Peyer's patch (tissue), 4 donors: ENCODE results near the gene SLC9A3. TPM values are rescaled to one million over a fixed set of nuclear protein-coding genes. Genes with fewer than 3 reads are reported as not detected.
A peak's percentile ranks its signal among the peaks of the same experiment; 100 is the strongest.

Source experiments
- DNase-seq, 3 donors: peaks; one replicate each; pipeline ENCODE4 v3.0.0-alpha.2; 2017 to 2019
- H3K27ac ChIP-seq, 4 donors: fragments of 200-600 bp; sonication (generic); one replicate each; pipeline ENCODE4 v1.5.1; 2016 to 2019
- H3K27me3 ChIP-seq, 2 donors: fragments of 200-600 bp; sonication (generic); one replicate each; pipeline ENCODE4 v1.5.1; 2019
- H3K36me3 ChIP-seq, 3 donors: fragments of 200-600 bp; sonication (generic); one replicate each; pipeline ENCODE4 v1.5.1; 2016 to 2019
- H3K4me1 ChIP-seq, 4 donors: fragments of 200-600 bp; sonication (generic); one replicate each; pipeline ENCODE4 v1.5.1; 2016 to 2019
- H3K4me3 ChIP-seq, 4 donors: fragments of 200-600 bp; sonication (generic); 1 replicate in 3 of 4; 2 replicates in 1 of 4; pipeline ENCODE4 v1.5.1; 2016 to 2019; ENCODE audit warnings: mild to moderate bottlenecking in 1 of 4
- H3K9me3 ChIP-seq, 4 donors: fragments of 200-600 bp; sonication (generic); one replicate each; pipeline ENCODE4 v1.5.1; 2016 to 2019; ENCODE audit warnings: mild to moderate bottlenecking in 1 of 4
- CTCF ChIP-seq, 6 experiments: fragments of 450-650 bp in 4 of 6; fragments of 200-600 bp in 2 of 6; sonication (generic) in 1 of 6; IDR thresholded peaks; one replicate each; pipeline ENCODE4 v1.5.1; 2017 to 2019; ENCODE audit warnings: antibody characterized with exemption in 6 of 6, mild to moderate bottlenecking in 3 of 6, moderate library complexity in 1 of 6
- POLR2A ChIP-seq, 2 donors: fragments of 450-650 bp; IDR thresholded peaks; one replicate each; pipeline ENCODE4 v1.5.1; 2017; ENCODE audit warnings: antibody characterized with exemption in 2 of 2, mild to moderate bottlenecking in 2 of 2, moderate library complexity in 2 of 2
- total RNA-seq, 4 donors: library from RNA; depleted of rRNA; stranded (reverse); fragments of >200 nt; gene quantifications; one replicate each; pipeline ENCODE4 v1.1.0, GENCODE V29; 2016

SLC9A3 gene
- total RNA-seq, 4 donors from 2014 or later = 16.5 to 320 (median 283) TPM

DNA sequence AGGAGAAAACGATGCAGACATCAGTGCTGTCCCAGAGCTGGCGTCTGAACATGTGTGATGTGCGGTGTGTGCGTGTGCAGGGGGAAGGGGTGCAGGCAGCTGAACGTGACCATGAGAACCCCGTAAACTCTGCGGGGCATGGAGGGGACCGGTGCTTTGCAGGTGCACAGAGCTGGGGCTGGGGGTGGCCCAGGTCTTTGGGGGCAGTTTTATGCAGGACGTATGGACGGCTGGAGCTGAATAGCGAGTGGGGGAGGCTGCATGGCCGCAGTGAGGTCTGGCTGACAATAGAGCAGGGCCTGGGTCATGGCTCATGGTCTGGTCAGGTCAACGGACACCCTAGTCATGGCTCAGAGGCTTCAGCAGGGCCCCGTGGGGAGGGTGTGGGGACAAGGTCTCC, 84.6 kb downstream of the SLC9A3 start:
- no peaks in the 10 kb centered on the region for H3K27me3 ChIP-seq
- H3K36me3 ChIP-seq = no peaks in the 10 kb centered on the region
- peaks cover 5 to 19% (median 13%) of the 10 kb centered on the region in 4 donors for H3K4me1 ChIP-seq
- H3K27ac ChIP-seq = no peak overlapping the region
- TF ChIP-seq POLR2A (IDR thresholded peaks at IDR 0.05) (no peak), CTCF (IDR thresholded peaks at IDR 0.05) (no peak)
- H3K9me3 ChIP-seq = no peaks in the 10 kb centered on the region
- H3K4me3 ChIP-seq = no peak overlapping the region
- peak in 2 of 3 donors; percentile 26 to 41 for DNase-seq

GRCh38 chr5:439181-439580, 85.1 kb downstream of the SLC9A3 start:
- peak in 1 of 3 donors; percentile 29 for DNase-seq
- Histone ChIP-seq H3K27ac (no peak overlapping the region), H3K36me3 (no peaks in the 10 kb centered on the region), H3K4me3 (no peak overlapping the region), H3K4me1 (peaks cover 5 to 18% (median 10%) of the 10 kb centered on the region in 4 donors), H3K9me3 (no peaks in the 10 kb centered on the region), H3K27me3 (no peaks in the 10 kb centered on the region)
- TF ChIP-seq CTCF (IDR thresholded peaks at IDR 0.05) = no peak
- no peak for TF ChIP-seq POLR2A (IDR thresholded peaks at IDR 0.05)

- no peak for TF ChIP-seq POLR2A (IDR thresholded peaks at IDR 0.05)
- TF ChIP-seq CTCF (IDR thresholded peaks at IDR 0.05) = no peak
- Histone ChIP-seq H3K27ac (no peak overlapping the region), H3K4me1 (peaks cover 0 to 12% (median 6%) of the 10 kb centered on the region in 4 donors), H3K4me3 (no peak overlapping the region), H3K9me3 (no peaks in the 10 kb centered on the region), H3K36me3 (no peaks in the 10 kb centered on the region), H3K27me3 (no peaks in the 10 kb centered on the region)
- peak in 1 of 3 donors; percentile 38 for DNase-seq
Observed at GRCh38 chr5:438481-438981, 85.7 kb downstream of the SLC9A3 start.

DNA sequence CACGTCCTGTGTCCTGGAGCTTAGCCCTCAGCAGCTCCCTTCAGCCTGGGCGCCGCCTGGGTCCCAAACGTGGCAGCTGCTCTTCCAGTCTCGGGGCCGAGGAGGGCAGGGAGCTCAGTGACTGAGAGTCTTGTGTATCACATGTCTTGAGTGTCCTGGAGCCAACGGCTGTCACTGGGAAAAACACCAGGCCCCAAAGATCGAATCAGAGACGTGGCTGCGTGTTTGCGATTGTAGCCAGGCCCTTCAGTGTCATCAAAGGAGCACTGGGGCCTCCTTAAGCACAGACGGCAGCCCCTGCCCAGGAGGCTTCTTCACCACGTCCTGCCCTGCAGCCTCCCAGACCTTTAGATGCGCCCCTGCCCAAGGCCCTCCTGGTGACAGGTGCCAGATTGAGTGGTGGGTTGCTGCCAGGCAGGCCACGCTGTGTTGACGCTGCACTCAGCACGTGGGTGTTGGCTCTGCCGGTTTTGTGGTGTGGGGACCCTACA, 86.9 kb downstream of the SLC9A3 start:
- DNase-seq = peak in 2 of 3 donors; percentile 33 to 45

GRCh38 chr5:436641-436975, 87.6 kb downstream of the SLC9A3 start:
- Histone ChIP-seq H3K4me1 (no peaks in the 10 kb centered on the region), H3K36me3 (no peaks in the 10 kb centered on the region), H3K4me3 (no peak overlapping the region), H3K27me3 (no peaks in the 10 kb centered on the region), H3K9me3 (no peaks in the 10 kb centered on the region), H3K27ac (no peak overlapping the region)
- TF ChIP-seq POLR2A (IDR thresholded peaks at IDR 0.05) = no peak
- TF ChIP-seq CTCF (IDR thresholded peaks at IDR 0.05) = no peak
- DNase-seq = peak in 1 of 3 donors; percentile 25

More for the DNA sequence above, 86.9 kb downstream of the SLC9A3 start:
- H3K4me1 ChIP-seq = peaks cover 0 to 5% (median 5%) of the 10 kb centered on the region in 4 donors
- no peaks in the 10 kb centered on the region for H3K27me3 ChIP-seq
- H3K9me3 ChIP-seq = no peaks in the 10 kb centered on the region
- H3K4me3 ChIP-seq = no peak overlapping the region
- H3K27ac ChIP-seq = no peak overlapping the region
- H3K36me3 ChIP-seq = no peaks in the 10 kb centered on the region
- TF ChIP-seq POLR2A (IDR thresholded peaks at IDR 0.05) (no peak), CTCF (IDR thresholded peaks at IDR 0.05) (no peak)
